Lower lobe of right lung (tissue), 2 donors: Measurements from ENCODE around the gene TTYH1. TPM values are rescaled to one million over a fixed set of nuclear protein-coding genes. Genes with fewer than 3 reads are reported as not detected.

Source experiments
- ATAC-seq, 2 donors: fragments of 200-7000 bp; cut with Tn5 transposase; one replicate each; pipeline ENCODE4 v1.9.1; 2020 to 2022; ENCODE audit warnings: mild to moderate bottlenecking in 2 of 2, moderate library complexity in 2 of 2
- DNase-seq: peaks from one replicate; pipeline ENCODE4 v3.0.0-alpha.2; 2020
- H3K27ac ChIP-seq: fragments of 200-600 bp; one replicate; pipeline ENCODE4 v1.8.0; 2022
- H3K27me3 ChIP-seq: fragments of 200-600 bp; one replicate; pipeline ENCODE4 v1.8.0; 2022; ENCODE audit warnings: low read depth
- H3K36me3 ChIP-seq: fragments of 200-600 bp; one replicate; pipeline ENCODE4 v1.8.0; 2022; ENCODE audit warnings: mild to moderate bottlenecking
- H3K4me1 ChIP-seq: fragments of 200-600 bp; one replicate; pipeline ENCODE4 v1.8.0; 2022
- H3K4me3 ChIP-seq: fragments of 200-600 bp; one replicate; pipeline ENCODE4 v1.8.0; 2022; ENCODE audit warnings: mild to moderate bottlenecking
- H3K9me3 ChIP-seq: fragments of 200-600 bp; one replicate; pipeline ENCODE4 v1.8.0; 2022
- CTCF ChIP-seq: fragments of 200-600 bp; IDR thresholded peaks from one replicate; pipeline ENCODE4 v1.8.0; 2022; ENCODE audit warnings: antibody characterized with exemption, mild to moderate bottlenecking
- intact Hi-C: fragments of 100-400 bp; cut with DNase I; formaldehyde crosslinking; loops from one replicate; pipeline ENCODE4 v1.11.0; 2022
- total RNA-seq: library from RNA; stranded (reverse); fragmentation: NEBNext Ultra II Directional; extraction: Animal tissue kit (Norgen Biotek cat#: 25700); gene quantifications from one replicate; pipeline ENCODE4 v1.2.1, GENCODE V29; 2021
- donor health status: DM: no; HTN: yes; CAD: no; lungs with severe emphysema.

Gene TTYH1
- total RNA-seq, 1 donor from 2014 or later, result not detected

DNA sequence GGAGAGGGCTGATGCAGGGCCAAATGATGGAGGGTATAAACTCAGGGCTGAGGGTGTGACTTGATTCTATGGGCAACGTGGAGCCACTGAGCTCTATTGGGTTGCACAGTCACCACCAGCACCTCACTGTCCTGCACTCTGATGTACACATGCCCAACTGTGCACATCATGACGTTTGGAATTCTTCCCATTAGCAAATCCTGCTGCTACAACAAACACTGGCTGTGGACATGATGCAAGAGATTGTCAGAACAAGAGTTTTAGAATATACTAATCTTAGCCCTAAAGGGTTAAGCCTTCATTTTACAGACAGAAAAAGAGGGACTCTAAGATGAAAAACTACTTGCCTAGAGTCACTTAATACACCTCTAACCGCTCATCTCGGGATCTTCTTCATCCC is 2.4 kb upstream of the TTYH1 start:
- intact Hi-C loops, result no loop called here
- Histone ChIP-seq H3K9me3 (no peaks in the 10 kb centered on the region), H3K27ac (no peak overlapping the region), H3K4me1 (peaks cover 2% of the 10 kb centered on the region), H3K4me3 (no peak overlapping the region), H3K36me3 (no peaks in the 10 kb centered on the region), H3K27me3 (peaks cover 39% of the 10 kb centered on the region)
- ATAC-seq, result no peak
- no peak for TF ChIP-seq CTCF
- no peak for DNase-seq

- no peaks in the 10 kb centered on the region for H3K36me3 ChIP-seq
- ATAC-seq (no peak), DNase-seq (no peak)
- no peak overlapping the region for H3K27ac ChIP-seq
- no peak overlapping the region for H3K4me3 ChIP-seq
- H3K9me3 ChIP-seq, result no peaks in the 10 kb centered on the region
- intact Hi-C loops, result no loop called here
- TF ChIP-seq CTCF, result no peak
- peaks cover 9% of the 10 kb centered on the region for H3K4me1 ChIP-seq
- H3K27me3 ChIP-seq, result peaks cover 45% of the 10 kb centered on the region
These were observed 1.1 kb upstream of the TTYH1 start for GRCh38 chr19:54414156-54414555.

GRCh38 chr19:54415901-54416673 is 823 bp downstream of the TTYH1 start:
- Histone ChIP-seq H3K4me1 (peaks cover 9% of the 10 kb centered on the region), H3K4me3 (no peak overlapping the region), H3K9me3 (no peaks in the 10 kb centered on the region), H3K27ac (no peak overlapping the region), H3K36me3 (no peaks in the 10 kb centered on the region), H3K27me3 (peaks cover 63% of the 10 kb centered on the region)
- intact Hi-C loops, result no loop called here
- ATAC-seq, result no peak
- no peak for DNase-seq
- TF ChIP-seq CTCF, result no peak

DNA sequence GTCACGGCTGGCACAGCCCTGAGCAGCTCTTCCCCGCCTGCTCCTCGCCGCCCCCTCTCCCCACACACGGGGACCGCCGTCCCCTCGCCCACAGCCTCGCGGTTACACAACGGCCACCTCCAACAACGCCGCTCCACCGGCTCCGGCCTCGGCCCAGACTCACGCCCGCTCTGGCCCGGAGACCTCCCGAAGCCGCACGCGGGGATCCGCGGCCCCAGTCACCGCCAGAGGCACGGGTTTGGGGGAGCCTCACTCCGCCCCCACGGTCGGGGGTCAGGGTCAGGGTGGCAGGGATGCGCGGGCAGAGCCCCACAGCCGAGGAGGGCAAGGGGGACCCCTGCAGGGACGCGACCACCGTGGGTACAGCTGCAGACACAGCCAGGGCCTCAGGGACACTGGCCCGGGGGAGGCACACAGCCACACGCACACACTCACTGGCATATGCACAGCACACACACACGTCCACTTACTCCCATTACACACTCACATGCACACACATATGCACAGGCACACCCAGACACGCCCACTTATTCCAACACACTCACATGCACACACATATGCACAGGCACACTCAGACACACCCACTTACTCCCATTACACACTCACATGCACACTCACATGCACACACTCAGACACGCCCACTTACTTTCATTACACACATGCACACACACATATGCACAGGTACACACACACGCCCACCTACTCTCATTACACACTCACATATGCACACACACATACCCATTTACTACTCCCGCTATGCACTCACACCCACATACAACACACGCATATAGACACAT is 1.6 kb downstream of the TTYH1 start:
- H3K4me1 ChIP-seq, result peaks cover 9% of the 10 kb centered on the region
- H3K4me3 ChIP-seq, result no peak overlapping the region
- intact Hi-C loops, result no loop called here
- no peak for TF ChIP-seq CTCF
- no peaks in the 10 kb centered on the region for H3K9me3 ChIP-seq
- DNase-seq (no peak), ATAC-seq (no peak)
- H3K27ac ChIP-seq, result no peak overlapping the region
- no peaks in the 10 kb centered on the region for H3K36me3 ChIP-seq
- H3K27me3 ChIP-seq, result peaks cover 71% of the 10 kb centered on the region

GRCh38 chr19:54418030-54418929 is 3.0 kb downstream of the TTYH1 start:
- intact Hi-C loops, result no loop called here
- peaks cover 9% of the 10 kb centered on the region for H3K4me1 ChIP-seq
- peaks cover 78% of the 10 kb centered on the region for H3K27me3 ChIP-seq
- no peak overlapping the region for H3K27ac ChIP-seq
- no peak for TF ChIP-seq CTCF
- no peak for ATAC-seq
- no peaks in the 10 kb centered on the region for H3K9me3 ChIP-seq
- DNase-seq, result no peak
- no peak overlapping the region for H3K4me3 ChIP-seq
- no peaks in the 10 kb centered on the region for H3K36me3 ChIP-seq
